Neural cell (in vitro differentiated cells): ENCODE data around the gene LRRC45.

Experiments
- CTCF ChIP-seq: fragments of 450-650 bp; IDR thresholded peaks from 2 replicates; pipeline ENCODE4 v1.5.1; 2014; ENCODE audit warnings: antibody characterized with exemption, mild to moderate bottlenecking, moderate library complexity; ENCODE audit not compliant: poor library complexity, severe bottlenecking
- EP300 ChIP-seq: fragments of 450-650 bp; conservative IDR thresholded peaks from 2 replicates; pipeline ENCODE4 v1.6.1; 2014; ENCODE audit warnings: antibody characterized with exemption, mild to moderate bottlenecking, moderate library complexity; ENCODE audit not compliant: poor library complexity, severe bottlenecking
- EZH2 ChIP-seq: fragments of 200-600, 300-800 bp; shearing (Covaris generic), sonication (generic); IDR thresholded peaks from 2 replicates; pipeline ENCODE4 v1.6.1; 2014; ENCODE audit warnings: antibody characterized with exemption, low read length, borderline replicate concordance, mild to moderate bottlenecking; ENCODE audit not compliant: insufficient read depth, poor library complexity, severe bottlenecking

GRCh38 chr17:82014971-82015310 lies 8.2 kb upstream of the LRRC45 start:
- TF ChIP-seq EZH2 (no peak), CTCF (no peak), EP300 (no peak)
